Measurements from ENCODE around the gene ARHGEF4. TPM values are rescaled to one million over a fixed set of nuclear protein-coding genes. Genes with fewer than 3 reads are reported as not detected.

The ARHGEF4 gene
- total and polyA plus RNA-seq, 11 donors, result 0.30 to 5.5 (median 3.8) TPM

GRCh38 chr2:130854301-130854700 is 17.6 kb downstream of the ARHGEF4 start:
- intact Hi-C loops (cut with DNase I), result no loop called here
- no peak overlapping the region for H3K4me3 ChIP-seq
- peaks cover 0 to 8% (median 0%) of the 10 kb centered on the region in 12 donors for H3K9me3 ChIP-seq
- no peak for DNase-seq
- no peaks in the 10 kb centered on the region for H3K27me3 ChIP-seq
- no peaks in the 10 kb centered on the region for H3K4me1 ChIP-seq
- no peak for ATAC-seq
- TF ChIP-seq CTCF (IDR thresholded peaks at IDR 0.05), result no peak
- TF ChIP-seq POLR2A (IDR thresholded peaks at IDR 0.05), result no peak
- 73 to 81% (median 79%) methylated on average over 4 to 5 of the region's 5 CpGs for WGBS, 4 donors
- no peaks in the 10 kb centered on the region for H3K36me3 ChIP-seq
- H3K27ac ChIP-seq, result no peak overlapping the region

- intact Hi-C loops (cut with DNase I), result no loop called here
- ATAC-seq (peak; percentile 88 to 96 (median 93)), DNase-seq (peak in 3 of 5 donors; percentile 43 to 64 (median 51))
- Histone ChIP-seq H3K27me3 (peaks cover 0 to 9% (median under 1%) of the 10 kb centered on the region in 9 donors), H3K9me3 (no peaks in the 10 kb centered on the region), H3K4me1 (no peaks in the 10 kb centered on the region), H3K27ac (no peak overlapping the region), H3K4me3 (no peak overlapping the region), H3K36me3 (no peaks in the 10 kb centered on the region)
- TF ChIP-seq POLR2A (IDR thresholded peaks at IDR 0.05), result no peak
- TF ChIP-seq CTCF (IDR thresholded peaks at IDR 0.05), result no peak
- 46 to 54% (median 51%) methylated on average over 17 of the region's 17 CpGs for WGBS, 4 donors
Measured at GRCh38 chr2:130864830-130865800, 28.4 kb downstream of the ARHGEF4 start.

- Histone ChIP-seq H3K27me3 (peaks cover 0 to 11% (median 5%) of the 10 kb centered on the region in 9 donors), H3K36me3 (no peaks in the 10 kb centered on the region), H3K4me3 (no peak overlapping the region), H3K9me3 (no peaks in the 10 kb centered on the region), H3K4me1 (no peaks in the 10 kb centered on the region), H3K27ac (no peak overlapping the region)
- TF ChIP-seq POLR2A (IDR thresholded peaks at IDR 0.05) (no peak), CTCF (IDR thresholded peaks at IDR 0.05) (no peak)
- no peak for DNase-seq
- WGBS, 4 donors, result 70 to 75% (median 72%) methylated on average over 18 of the region's 18 CpGs
- intact Hi-C loops (cut with DNase I), result loop anchor here in 4 of 10 donors (5.0 kb wide), 1 partner anchor 72 kb away; no protein-coding TSS in a partner anchor
- ATAC-seq, result no peak
Measured at GRCh38 chr2:130869441-130870160, 32.9 kb downstream of the ARHGEF4 start.

- 64 to 77% (median 76%) methylated on average over 5 of the region's 5 CpGs for WGBS, 4 donors
- H3K27ac ChIP-seq, result no peak overlapping the region
Measured at GRCh38 chr2:130870161-130870485, 33.4 kb downstream of the ARHGEF4 start.

More at GRCh38 chr2:130870161-130870485, 33.4 kb downstream of the ARHGEF4 start:
- intact Hi-C loops (cut with DNase I), result loop anchor here in 4 of 10 donors (5.0 kb wide), 1 partner anchor 73 kb away; no protein-coding TSS in a partner anchor
- ATAC-seq (no peak), DNase-seq (no peak)
- H3K36me3 ChIP-seq, result no peaks in the 10 kb centered on the region
- no peak overlapping the region for H3K4me3 ChIP-seq
- TF ChIP-seq POLR2A (IDR thresholded peaks at IDR 0.05) (no peak), CTCF (IDR thresholded peaks at IDR 0.05) (no peak)
- H3K4me1 ChIP-seq, result no peaks in the 10 kb centered on the region
- peaks cover 0 to 11% (median 5%) of the 10 kb centered on the region in 9 donors for H3K27me3 ChIP-seq
- no peaks in the 10 kb centered on the region for H3K9me3 ChIP-seq

Data from heart left ventricle (tissue), 16 donors.